Pulmonary artery endothelial cell (primary cell): ENCODE results near the gene PDZD2. TPM values are rescaled to one million over a fixed set of nuclear protein-coding genes. Genes with fewer than 3 reads are reported as not detected.
"Not testable (repeated sequence)": the region's sequence is repeated elsewhere in the genome, so short reads cannot be mapped to it uniquely, and the experiment has no call there.

Source experiments
- DNase-seq: peaks from one replicate; pipeline ENCODE4 v3.0.0-alpha.2; 2011; ENCODE audit warnings: low read depth, low spot score
- total RNA-seq: library from RNA; depleted of rRNA; stranded (reverse); fragments of >200 nt; gene quantifications from 2 replicates; pipeline ENCODE4 v1.2.3, GENCODE V29; 2014

PDZD2 gene
- total RNA-seq, 1 donor from 2014 or later = 1.6 TPM

GRCh38 chr5:32069396-32069795, 430.5 kb downstream of the PDZD2 start:
- no peak for DNase-seq

GRCh38 chr5:32071351-32071944, 432.5 kb downstream of the PDZD2 start:
- peak; percentile 43 for DNase-seq

GRCh38 chr5:32072054-32072453, 433.1 kb downstream of the PDZD2 start:
- no peak for DNase-seq

- no peak for DNase-seq
These were observed 435.5 kb downstream of the PDZD2 start for GRCh38 chr5:32074401-32074800.

GRCh38 chr5:32076699-32077695, 438.1 kb downstream of the PDZD2 start:
- no peak for DNase-seq

GRCh38 chr5:32078855-32079254, 439.9 kb downstream of the PDZD2 start:
- not testable (repeated sequence) for DNase-seq

- not testable (repeated sequence) for DNase-seq
These were observed 441.6 kb downstream of the PDZD2 start for GRCh38 chr5:32080565-32080964.

- no peak for DNase-seq
These were observed 443.8 kb downstream of the PDZD2 start for GRCh38 chr5:32082701-32083100.

GRCh38 chr5:32083981-32084430, 445.1 kb downstream of the PDZD2 start:
- DNase-seq = no peak

- DNase-seq = no peak
These were observed 448.5 kb downstream of the PDZD2 start for GRCh38 chr5:32087086-32088082.

GRCh38 chr5:32088214-32088613, 449.3 kb downstream of the PDZD2 start:
- DNase-seq = no peak

- DNase-seq = no peak
These were observed 450.4 kb downstream of the PDZD2 start for GRCh38 chr5:32089146-32090000.

GRCh38 chr5:32090026-32090754, 451.3 kb downstream of the PDZD2 start:
- no peak for DNase-seq

GRCh38 chr5:32090755-32091128, 451.8 kb downstream of the PDZD2 start:
- no peak for DNase-seq

GRCh38 chr5:32092938-32093812, 454.2 kb downstream of the PDZD2 start:
- peak; percentile 46 for DNase-seq

- DNase-seq = no peak
These were observed 455.8 kb downstream of the PDZD2 start for GRCh38 chr5:32094691-32095090.

GRCh38 chr5:32095261-32095671, 456.3 kb downstream of the PDZD2 start:
- DNase-seq = no peak

- no peak for DNase-seq
These were observed 458.1 kb downstream of the PDZD2 start for GRCh38 chr5:32096891-32097595.
